ENCODE results near the gene TSPAN15.

TSPAN15 gene

DNA sequence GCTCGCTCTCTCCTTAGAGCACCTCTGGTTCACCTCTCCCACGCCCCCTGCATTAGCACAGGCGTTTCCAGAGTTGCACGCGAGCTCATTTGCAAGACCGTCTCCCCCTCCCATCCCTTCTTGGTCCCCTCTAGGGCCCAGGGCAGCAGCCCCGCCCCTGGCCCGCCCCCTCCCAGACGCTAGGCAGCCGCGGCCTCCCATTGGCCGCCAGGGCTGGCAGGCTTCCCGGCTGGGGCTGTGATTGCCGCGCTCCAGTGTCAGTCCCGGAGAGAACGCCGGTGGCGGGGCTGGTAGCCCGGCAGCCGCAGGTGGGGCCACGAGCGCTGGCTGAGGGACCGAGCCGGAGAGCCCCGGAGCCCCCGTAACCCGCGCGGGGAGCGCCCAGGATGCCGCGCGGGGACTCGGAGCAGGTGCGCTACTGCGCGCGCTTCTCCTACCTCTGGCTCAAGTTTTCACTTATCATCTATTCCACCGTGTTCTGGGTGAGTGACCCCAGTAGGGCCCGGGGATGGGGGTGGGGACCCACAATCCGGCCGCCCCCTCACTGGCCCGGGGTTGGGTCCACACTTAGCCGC, at the start of gene TSPAN15:
TSPAN15 (plus strand) TSS at position 257 of the 575 bp plus-strand sequence; CDS start at position 387, 130 bp downstream.
- Histone ChIP-seq H3K9me3 (replicated peaks in 1 of 11) (no peaks in the 10 kb centered on the region), H4K20me1 (no peaks in the 10 kb centered on the region), H3K27ac (peak within 1 kb of the TSS in 9 of 11 experiments; percentile 19 to 63 (median 53); a peak in 15 of 22 replicates), H3K4me1 (peaks cover 27 to 98% (median 77%) of the 10 kb centered on the region in 10 experiments), H3K4me3 (peak within 1 kb of the TSS; percentile 64 to 93 (median 76)), H3K4me2 (peak within 1 kb of the TSS; percentile 87 to 99 (median 98)), H3K36me3 (peaks cover 0 to 7% (median 0%) of the 10 kb centered on the region in 11 experiments; a peak in 5 of 22 replicates), H3K9ac (peak within 1 kb of the TSS; percentile 65 to 85 (median 73)), H3K27me3 (no peaks in the 10 kb centered on the region)
- TF ChIP-seq Cebpa-rat (IDR thresholded peaks at IDR 0.05), result no peak

DNA sequence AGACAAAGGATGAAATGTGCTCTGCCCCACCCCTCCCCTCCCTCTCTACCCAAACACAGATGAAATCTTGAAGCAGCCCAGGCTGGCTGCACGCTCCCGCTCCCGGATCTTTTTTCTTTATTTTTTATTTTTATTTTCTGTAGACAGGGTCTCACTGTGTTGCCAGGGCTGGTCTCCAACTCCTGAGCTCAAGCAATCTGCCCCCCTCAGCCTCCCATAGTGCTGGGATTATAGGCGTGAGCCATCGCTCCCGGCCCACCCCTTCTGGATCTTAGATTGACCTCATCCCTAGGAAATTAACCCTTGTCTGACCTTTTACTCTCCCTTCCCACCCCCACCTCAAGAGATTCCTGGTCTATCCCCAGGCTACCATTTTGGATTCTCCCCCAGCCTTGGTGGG, 48.9 kb upstream of the TSPAN15 start:
- Histone ChIP-seq H3K4me2 (no peak overlapping the region; a peak in 1 of 22 replicates), H3K36me3 (peaks cover 37 to 82% (median 68%) of the 10 kb centered on the region in 11 experiments), H4K20me1 (peaks cover 0 to 80% (median 0%) of the 10 kb centered on the region in 11 experiments; a peak in 8 of 22 replicates), H3K4me3 (no peak overlapping the region), H3K27ac (no peak overlapping the region), H3K4me1 (peaks cover 0 to 38% (median 9%) of the 10 kb centered on the region in 10 experiments; a peak in 15 of 20 replicates), H3K9ac (no peak overlapping the region), H3K9me3 (replicated peaks in 1 of 11) (no peaks in the 10 kb centered on the region), H3K27me3 (no peaks in the 10 kb centered on the region)
- TF ChIP-seq Cebpa-rat (IDR thresholded peaks at IDR 0.05), result no peak

DNA sequence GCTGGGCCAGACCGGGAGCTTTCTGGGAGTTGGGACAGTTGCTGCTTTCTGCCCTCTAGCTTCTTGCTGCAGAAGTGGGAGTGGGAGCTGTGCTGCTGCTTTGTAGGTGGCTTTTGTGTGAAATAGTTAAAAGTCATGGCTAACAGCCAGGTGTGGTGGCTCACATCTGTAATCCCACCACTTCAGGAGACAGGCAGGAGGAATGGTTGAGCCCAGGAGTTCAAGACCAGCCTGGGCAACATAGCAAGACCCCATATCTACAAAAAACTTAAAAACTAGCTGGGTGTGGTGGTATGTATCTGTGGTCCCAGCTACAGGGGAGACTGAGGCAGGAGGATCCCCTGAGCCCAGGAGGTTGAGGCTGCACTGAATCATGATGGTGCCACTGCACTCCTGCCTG, 48.2 kb upstream of the TSPAN15 start:
- H3K4me2 ChIP-seq, result peak overlapping the region in 1 of 11 experiments; percentile 21; a peak in 2 of 22 replicates
- peaks cover 6 to 45% (median 14%) of the 10 kb centered on the region in 10 experiments for H3K4me1 ChIP-seq
- H3K4me3 ChIP-seq, result no peak overlapping the region
- H4K20me1 ChIP-seq, result peaks cover 0 to 83% (median 0%) of the 10 kb centered on the region in 11 experiments; a peak in 8 of 22 replicates
- peaks cover 31 to 75% (median 61%) of the 10 kb centered on the region in 11 experiments for H3K36me3 ChIP-seq
- no peak overlapping the region for H3K27ac ChIP-seq
- no peaks in the 10 kb centered on the region for H3K27me3 ChIP-seq
- no peaks in the 10 kb centered on the region for H3K9me3 ChIP-seq (replicated peaks in 1 of 11)
- no peak overlapping the region for H3K9ac ChIP-seq
- TF ChIP-seq Cebpa-rat (IDR thresholded peaks at IDR 0.05), result no peak

DNA sequence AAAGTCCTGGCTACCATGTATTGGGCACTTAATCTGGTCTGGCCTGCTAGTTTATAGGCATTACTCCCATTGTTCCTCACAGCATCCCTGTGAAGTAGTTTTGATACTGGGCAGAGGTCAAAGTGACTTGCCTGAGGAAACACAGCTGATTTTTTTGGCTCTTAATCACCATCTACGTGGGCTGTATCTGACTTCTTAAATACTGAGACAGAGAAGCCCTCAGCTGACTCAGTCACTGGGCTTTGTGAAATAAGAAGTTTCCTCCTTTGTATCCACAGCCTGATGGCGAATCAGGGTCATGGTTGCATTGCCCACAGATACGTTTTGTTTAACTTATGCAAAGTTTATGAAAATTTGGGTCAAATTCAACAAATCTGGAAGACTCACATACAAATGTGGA, 47.7 kb upstream of the TSPAN15 start:
- H3K27ac ChIP-seq, result no peak overlapping the region
- peaks cover 10 to 49% (median 17%) of the 10 kb centered on the region in 10 experiments for H3K4me1 ChIP-seq
- no peak overlapping the region for H3K4me3 ChIP-seq
- TF ChIP-seq Cebpa-rat (IDR thresholded peaks at IDR 0.05), result no peak
- no peak overlapping the region for H3K9ac ChIP-seq
- no peaks in the 10 kb centered on the region for H3K27me3 ChIP-seq
- no peaks in the 10 kb centered on the region for H3K9me3 ChIP-seq (replicated peaks in 1 of 11)
- H3K4me2 ChIP-seq, result 0 out of 22 replicates have a peak overlapping the region, but pooled peaks of 2 of the 11 experiments have one; percentile 5 to 21
- peaks cover 28 to 71% (median 57%) of the 10 kb centered on the region in 11 experiments for H3K36me3 ChIP-seq
- peaks cover 0 to 78% (median 0%) of the 10 kb centered on the region in 11 experiments; a peak in 8 of 22 replicates for H4K20me1 ChIP-seq

DNA sequence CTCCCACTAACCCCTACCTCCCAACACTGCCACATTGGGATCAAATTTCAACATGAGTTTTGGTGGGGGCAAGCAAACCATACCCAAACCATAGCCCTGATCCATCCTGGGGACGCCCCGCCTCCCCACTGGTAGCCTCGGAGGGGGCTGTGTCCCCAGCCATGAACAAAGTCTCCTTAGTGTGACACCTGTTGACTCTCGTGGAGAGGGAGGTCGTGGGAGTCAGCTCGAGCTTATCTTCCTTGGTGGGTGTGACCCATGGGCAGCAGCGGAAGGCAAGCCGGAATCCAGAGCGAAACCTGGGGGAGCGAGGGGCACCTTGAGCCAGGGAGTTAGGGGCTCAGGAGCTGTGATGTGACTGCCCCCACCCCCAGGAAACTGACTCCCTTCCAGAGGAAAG, 46.5 kb upstream of the TSPAN15 start:
- peaks cover 16 to 58% (median 44%) of the 10 kb centered on the region in 11 experiments for H3K36me3 ChIP-seq
- H3K4me3 ChIP-seq, result no peak overlapping the region
- peak overlapping the region in 1 of 11 experiments; percentile 54; a peak in 2 of 22 replicates for H3K4me2 ChIP-seq
- H3K27ac ChIP-seq, result no peak overlapping the region
- H3K4me1 ChIP-seq, result peaks cover 18 to 58% (median 25%) of the 10 kb centered on the region in 10 experiments
- no peak overlapping the region for H3K9ac ChIP-seq
- peaks cover 0 to 66% (median 0%) of the 10 kb centered on the region in 11 experiments; a peak in 7 of 22 replicates for H4K20me1 ChIP-seq
- TF ChIP-seq Cebpa-rat (IDR thresholded peaks at IDR 0.05), result no peak
- no peaks in the 10 kb centered on the region for H3K9me3 ChIP-seq (replicated peaks in 1 of 11)
- H3K27me3 ChIP-seq, result no peaks in the 10 kb centered on the region

DNA sequence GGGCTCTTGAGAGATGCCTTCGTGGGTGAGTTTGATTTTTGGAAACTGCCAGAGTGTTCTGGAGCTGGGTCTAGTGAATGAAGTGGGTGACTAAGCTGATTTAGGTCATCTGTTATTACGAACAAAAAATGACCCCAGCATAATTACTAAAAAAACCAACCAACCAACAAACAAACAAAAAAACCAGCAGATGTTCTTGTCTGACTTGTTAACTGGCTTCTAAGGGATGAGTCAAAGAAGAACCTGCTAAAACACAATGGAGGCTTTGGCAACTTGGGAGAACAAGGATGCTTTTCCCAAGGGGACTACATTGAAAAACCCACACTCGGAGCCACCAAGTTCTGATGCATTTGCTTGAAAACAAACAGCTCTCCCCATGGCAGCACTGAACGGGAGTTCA, 46.0 kb upstream of the TSPAN15 start:
- Histone ChIP-seq H4K20me1 (peaks cover 0 to 61% (median 0%) of the 10 kb centered on the region in 11 experiments; a peak in 7 of 22 replicates), H3K4me2 (no peak overlapping the region), H3K27ac (no peak overlapping the region), H3K9me3 (replicated peaks in 1 of 11) (no peaks in the 10 kb centered on the region), H3K9ac (no peak overlapping the region), H3K4me1 (peaks cover 23 to 62% (median 30%) of the 10 kb centered on the region in 10 experiments), H3K36me3 (peaks cover 13 to 54% (median 40%) of the 10 kb centered on the region in 11 experiments), H3K4me3 (no peak overlapping the region), H3K27me3 (no peaks in the 10 kb centered on the region)
- no peak for TF ChIP-seq Cebpa-rat (IDR thresholded peaks at IDR 0.05)

DNA sequence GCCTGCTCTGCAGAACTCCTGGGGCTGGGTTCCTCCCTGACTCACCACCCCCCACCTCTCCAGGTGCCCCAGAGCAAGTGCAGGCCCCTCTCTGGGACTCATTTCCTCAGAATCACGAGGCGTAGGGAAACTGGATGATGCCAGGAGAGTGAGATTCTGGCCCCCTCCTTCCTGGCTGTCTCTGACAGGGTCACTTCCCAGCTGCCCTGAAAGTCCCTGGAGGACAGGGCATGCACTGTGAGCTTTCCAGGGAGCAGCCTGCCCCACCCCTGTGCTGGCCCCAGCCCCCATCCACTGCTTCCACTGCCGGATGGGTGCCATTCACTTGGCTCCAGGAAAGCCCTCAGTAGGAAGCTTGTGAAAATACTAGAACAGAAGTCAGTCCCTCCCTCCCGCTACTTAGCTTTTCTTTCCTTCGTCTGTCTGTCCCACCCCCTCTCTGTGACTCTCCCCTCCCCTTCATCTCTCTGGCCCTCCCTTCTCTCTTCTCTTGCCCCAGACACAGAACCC, 44.9 kb upstream of the TSPAN15 start:
- H3K27ac ChIP-seq, result peak overlapping the region in 1 of 11 experiments; percentile 15; a peak in 1 of 22 replicates
- no peaks in the 10 kb centered on the region for H3K9me3 ChIP-seq (replicated peaks in 1 of 11)
- H3K4me3 ChIP-seq, result no peak overlapping the region
- peaks cover 1 to 42% (median 28%) of the 10 kb centered on the region in 11 experiments for H3K36me3 ChIP-seq
- H3K4me1 ChIP-seq, result peaks cover 32 to 74% (median 41%) of the 10 kb centered on the region in 10 experiments
- peak overlapping the region in 3 of 11 experiments; percentile 6 to 27 (median 9); a peak in 1 of 22 replicates for H3K4me2 ChIP-seq
- H3K9ac ChIP-seq, result peak overlapping the region in 3 of 11 experiments; percentile 15 to 35 (median 18); a peak in 2 of 22 replicates
- H4K20me1 ChIP-seq, result peaks cover 0 to 50% (median 0%) of the 10 kb centered on the region in 11 experiments; a peak in 6 of 22 replicates
- H3K27me3 ChIP-seq, result peaks cover 0 to 8% (median 0%) of the 10 kb centered on the region in 11 experiments; a peak in 3 of 22 replicates
- TF ChIP-seq Cebpa-rat (IDR thresholded peaks at IDR 0.05), result no peak

DNA sequence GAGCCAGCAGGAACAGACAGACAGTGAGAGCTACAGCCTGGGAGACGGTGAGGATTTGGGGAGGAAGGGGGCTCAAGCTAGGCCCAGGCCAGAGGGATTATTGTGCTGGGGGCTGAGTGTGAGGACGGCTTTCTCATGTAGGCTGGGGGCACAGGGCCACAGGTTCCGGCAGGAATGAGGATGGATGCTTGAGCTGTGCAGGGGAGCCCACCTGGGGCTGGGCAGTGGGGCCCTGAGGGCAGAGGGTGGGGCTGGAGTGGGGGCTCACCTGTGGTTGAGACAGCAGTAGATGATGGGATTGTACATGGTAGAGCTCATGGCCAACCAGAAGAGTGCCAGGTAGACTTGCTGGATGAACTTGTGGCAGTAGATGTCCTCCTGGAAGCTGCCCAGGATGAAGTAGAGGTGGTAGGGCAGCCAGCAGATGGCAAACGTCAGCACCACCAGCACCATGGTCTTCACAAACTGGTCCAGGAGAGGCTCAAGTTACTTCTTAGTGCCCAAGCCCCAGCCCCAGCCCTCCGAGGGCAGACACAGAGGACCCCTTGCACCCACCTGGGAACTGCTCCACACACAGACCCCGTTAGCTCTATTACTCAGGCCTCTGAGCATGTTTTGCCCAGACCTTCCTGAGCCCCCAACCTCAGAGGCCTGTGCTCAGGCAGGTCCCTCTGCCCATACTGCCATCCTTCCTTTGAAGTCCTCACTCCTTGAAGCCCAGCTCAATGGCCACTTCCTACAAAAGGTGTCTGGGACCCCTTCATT, 44.3 kb upstream of the TSPAN15 start:
- Histone ChIP-seq H3K27ac (peak overlapping the region in 3 of 11 experiments; percentile 70 to 74 (median 73); a peak in 2 of 22 replicates), H3K27me3 (peaks cover 0 to 10% (median 0%) of the 10 kb centered on the region in 11 experiments; a peak in 4 of 22 replicates), H3K4me2 (peak overlapping the region in 5 of 11 experiments; percentile 73 to 89 (median 81); a peak in 9 of 22 replicates), H3K9ac (peak overlapping the region in 6 of 11 experiments; percentile 1 to 76 (median 16); a peak in 4 of 22 replicates), H3K4me3 (no peak overlapping the region), H4K20me1 (peaks cover 0 to 49% (median 0%) of the 10 kb centered on the region in 11 experiments; a peak in 6 of 22 replicates), H3K36me3 (peaks cover 0 to 36% (median 22%) of the 10 kb centered on the region in 11 experiments; a peak in 16 of 22 replicates), H3K9me3 (replicated peaks in 1 of 11) (no peaks in the 10 kb centered on the region), H3K4me1 (peaks cover 32 to 80% (median 44%) of the 10 kb centered on the region in 10 experiments)
- TF ChIP-seq Cebpa-rat (IDR thresholded peaks at IDR 0.05), result no peak

Data from BLaER1 treated with 17β-estradiol and CSF1 and Interleukin-3, amounts not matched to agents 10 nM and 100 nM (cell line).